Measurements from ENCODE around the gene FGFBP1. TPM values are rescaled to one million over a fixed set of nuclear protein-coding genes. Genes with fewer than 3 reads are reported as not detected.

FGFBP1 gene
- total RNA-seq, 1 experiment from 2014 or later, result 5.0 TPM

DNA sequence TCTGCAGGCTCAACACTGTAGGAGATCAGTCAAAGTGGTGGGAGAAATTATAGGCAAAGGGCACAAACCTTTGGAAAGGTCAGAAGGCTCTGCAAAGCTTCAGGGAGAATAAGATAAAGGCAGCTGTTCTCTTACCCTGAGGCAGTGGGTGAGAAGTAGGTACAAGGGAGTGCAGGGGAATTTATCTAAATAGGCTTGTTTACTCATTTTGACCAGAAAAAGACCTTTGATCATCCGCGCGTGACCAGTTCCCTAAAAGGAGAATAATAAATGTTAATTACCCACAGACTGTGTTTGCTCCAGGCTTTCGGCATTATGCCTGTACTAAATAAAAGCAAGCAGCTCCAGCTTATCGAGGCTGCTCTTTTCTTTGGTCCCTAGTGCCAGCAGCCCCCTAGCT lies 15.1 kb upstream of the FGFBP1 start:
- TF ChIP-seq, protein P1, sequence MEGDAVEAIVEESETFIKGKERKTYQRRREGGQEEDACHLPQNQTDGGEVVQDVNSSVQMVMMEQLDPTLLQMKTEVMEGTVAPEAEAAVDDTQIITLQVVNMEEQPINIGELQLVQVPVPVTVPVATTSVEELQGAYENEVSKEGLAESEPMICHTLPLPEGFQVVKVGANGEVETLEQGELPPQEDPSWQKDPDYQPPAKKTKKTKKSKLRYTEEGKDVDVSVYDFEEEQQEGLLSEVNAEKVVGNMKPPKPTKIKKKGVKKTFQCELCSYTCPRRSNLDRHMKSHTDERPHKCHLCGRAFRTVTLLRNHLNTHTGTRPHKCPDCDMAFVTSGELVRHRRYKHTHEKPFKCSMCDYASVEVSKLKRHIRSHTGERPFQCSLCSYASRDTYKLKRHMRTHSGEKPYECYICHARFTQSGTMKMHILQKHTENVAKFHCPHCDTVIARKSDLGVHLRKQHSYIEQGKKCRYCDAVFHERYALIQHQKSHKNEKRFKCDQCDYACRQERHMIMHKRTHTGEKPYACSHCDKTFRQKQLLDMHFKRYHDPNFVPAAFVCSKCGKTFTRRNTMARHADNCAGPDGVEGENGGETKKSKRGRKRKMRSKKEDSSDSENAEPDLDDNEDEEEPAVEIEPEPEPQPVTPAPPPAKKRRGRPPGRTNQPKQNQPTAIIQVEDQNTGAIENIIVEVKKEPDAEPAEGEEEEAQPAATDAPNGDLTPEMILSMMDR (IDR thresholded peaks at IDR 0.05; ENCODE audit: unreplicated experiment), result no peak
- H3K9me3 Mint-ChIP-seq (ENCODE audit: low read depth, unreplicated experiment), result peaks cover 3% of the 10 kb centered on the region
- CTCF ChIA-PET, result interaction anchor here (1.3 to 1.5 kb wide), 2 partner anchors 71 to 148 kb away, joined by 3 to 7 read pairs; no protein-coding TSS in a partner anchor
- intact Hi-C loops (cut with micrococcal nuclease; ENCODE audit: unreplicated experiment), result no loop called here
- peaks cover 18% of the 10 kb centered on the region for H3K4me1 Mint-ChIP-seq (ENCODE audit: low read depth, unreplicated experiment)
- no peaks in the 10 kb centered on the region for H3K36me3 Mint-ChIP-seq (ENCODE audit: insufficient read depth, unreplicated experiment)
- no TSS peak for BruUV-seq (replicated peaks)
- no peak for DNase-seq
- H3K27ac Mint-ChIP-seq (ENCODE audit: unreplicated experiment), result no peak overlapping the region
- no peaks in the 10 kb centered on the region for H3K27me3 Mint-ChIP-seq (ENCODE audit: unreplicated experiment)
- H3K4me3 Mint-ChIP-seq (ENCODE audit: low read depth, unreplicated experiment), result no peak overlapping the region

DNA sequence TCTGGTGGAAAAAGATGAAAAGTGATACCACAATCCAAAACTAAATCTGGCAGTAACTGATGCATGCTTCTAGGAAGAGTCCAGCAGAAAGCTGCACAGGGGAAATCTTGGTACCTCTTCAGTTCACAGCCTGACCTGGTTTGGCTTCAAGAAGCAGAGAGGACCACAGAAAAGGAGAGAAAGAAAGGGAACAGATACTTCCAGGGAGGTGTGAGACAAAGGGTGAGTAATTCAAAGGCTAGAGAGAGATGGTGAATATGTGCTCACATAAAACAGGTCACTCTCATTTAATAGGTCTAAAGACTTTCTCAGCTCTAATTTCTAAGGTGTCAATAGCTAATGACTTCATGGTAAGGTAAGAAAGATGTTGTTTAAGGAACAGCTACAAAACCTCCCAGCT lies 13.2 kb upstream of the FGFBP1 start:
- no peak for DNase-seq
- TF ChIP-seq, protein P1 (IDR thresholded peaks at IDR 0.05; ENCODE audit: unreplicated experiment), result no peak
- BruUV-seq (replicated peaks), result no TSS peak
- CTCF ChIA-PET, result no interaction called here
- intact Hi-C loops (cut with micrococcal nuclease; ENCODE audit: unreplicated experiment), result no loop called here
- no peaks in the 10 kb centered on the region for H3K36me3 Mint-ChIP-seq (ENCODE audit: insufficient read depth, unreplicated experiment)
- H3K27ac Mint-ChIP-seq (ENCODE audit: unreplicated experiment), result no peak overlapping the region
- peaks cover 3% of the 10 kb centered on the region for H3K9me3 Mint-ChIP-seq (ENCODE audit: low read depth, unreplicated experiment)
- H3K4me3 Mint-ChIP-seq (ENCODE audit: low read depth, unreplicated experiment), result no peak overlapping the region
- H3K27me3 Mint-ChIP-seq (ENCODE audit: unreplicated experiment), result no peaks in the 10 kb centered on the region
- peaks cover 18% of the 10 kb centered on the region for H3K4me1 Mint-ChIP-seq (ENCODE audit: low read depth, unreplicated experiment)

DNA sequence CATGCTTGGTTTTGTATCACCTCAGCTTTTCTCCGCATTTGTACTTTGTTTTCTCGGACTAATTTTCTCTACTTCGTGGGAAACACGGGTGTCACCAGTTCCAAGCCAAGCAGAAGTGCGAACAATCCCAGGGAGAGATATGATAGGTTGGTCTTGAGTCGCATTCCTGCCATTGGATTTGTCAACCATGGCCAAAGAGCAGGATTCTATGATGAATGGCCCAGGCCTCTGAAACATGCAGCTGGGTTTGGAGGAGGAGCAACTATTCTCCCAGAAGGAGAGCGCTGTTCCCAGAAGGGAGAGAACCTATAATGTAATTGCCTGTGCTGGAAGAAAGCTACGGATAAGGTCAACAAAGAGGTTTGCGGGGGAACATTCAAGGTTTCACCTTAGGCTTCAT lies 10.3 kb upstream of the FGFBP1 start:
- BruUV-seq (replicated peaks), result no TSS peak
- Mint-ChIP-seq H3K9me3 (ENCODE audit: low read depth, unreplicated experiment) (no peaks in the 10 kb centered on the region), H3K27me3 (ENCODE audit: unreplicated experiment) (no peaks in the 10 kb centered on the region), H3K27ac (ENCODE audit: unreplicated experiment) (no peak overlapping the region), H3K36me3 (ENCODE audit: insufficient read depth, unreplicated experiment) (no peaks in the 10 kb centered on the region), H3K4me3 (ENCODE audit: low read depth, unreplicated experiment) (no peak overlapping the region), H3K4me1 (ENCODE audit: low read depth, unreplicated experiment) (peaks cover 9% of the 10 kb centered on the region)
- intact Hi-C loops (cut with micrococcal nuclease; ENCODE audit: unreplicated experiment), result no loop called here
- DNase-seq, result no peak
- TF ChIP-seq, protein P1 (IDR thresholded peaks at IDR 0.05; ENCODE audit: unreplicated experiment), result no peak
- CTCF ChIA-PET, result no interaction called here

DNA sequence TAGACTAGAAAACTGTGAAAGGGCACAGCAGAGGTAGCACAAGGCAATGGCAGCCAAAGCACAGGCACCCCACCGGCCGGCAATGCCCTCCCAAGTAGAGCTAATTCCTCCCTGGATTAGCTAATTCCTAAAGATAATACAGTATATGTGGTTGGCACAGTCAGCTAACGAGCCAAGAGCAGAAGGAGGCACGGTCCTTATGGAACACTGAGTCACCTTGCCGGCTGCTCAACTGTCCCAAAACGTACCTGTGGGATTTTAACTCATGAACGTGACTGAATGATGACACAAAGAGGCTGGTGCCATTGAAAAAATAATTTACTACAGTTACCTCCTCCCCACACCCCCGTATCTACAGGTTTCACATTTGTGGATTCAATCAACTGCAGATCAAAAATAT lies 9.1 kb upstream of the FGFBP1 start:
- CTCF ChIA-PET, result no interaction called here
- no peak overlapping the region for H3K4me3 Mint-ChIP-seq (ENCODE audit: low read depth, unreplicated experiment)
- BruUV-seq (replicated peaks), result no TSS peak

More for the DNA sequence above, 9.1 kb upstream of the FGFBP1 start:
- Mint-ChIP-seq H3K27ac (ENCODE audit: unreplicated experiment) (no peak overlapping the region), H3K27me3 (ENCODE audit: unreplicated experiment) (no peaks in the 10 kb centered on the region), H3K9me3 (ENCODE audit: low read depth, unreplicated experiment) (no peaks in the 10 kb centered on the region), H3K36me3 (ENCODE audit: insufficient read depth, unreplicated experiment) (no peaks in the 10 kb centered on the region), H3K4me1 (ENCODE audit: low read depth, unreplicated experiment) (peaks cover 9% of the 10 kb centered on the region)
- TF ChIP-seq, protein P1 (IDR thresholded peaks at IDR 0.05; ENCODE audit: unreplicated experiment), result no peak
- DNase-seq, result no peak
- intact Hi-C loops (cut with micrococcal nuclease; ENCODE audit: unreplicated experiment), result no loop called here
